ENCODE data around the gene KLRD1. TPM values are rescaled to one million over a fixed set of nuclear protein-coding genes. Genes with fewer than 3 reads are reported as not detected.
"Not testable (repeated sequence)": the region's sequence is repeated elsewhere in the genome, so short reads cannot be mapped to it uniquely, and the experiment has no call there.

The KLRD1 gene
- total and polyA plus RNA-seq, 2 of the 4 experiments (the other 2 are of a cell fraction): under 0.01 TPM

DNA sequence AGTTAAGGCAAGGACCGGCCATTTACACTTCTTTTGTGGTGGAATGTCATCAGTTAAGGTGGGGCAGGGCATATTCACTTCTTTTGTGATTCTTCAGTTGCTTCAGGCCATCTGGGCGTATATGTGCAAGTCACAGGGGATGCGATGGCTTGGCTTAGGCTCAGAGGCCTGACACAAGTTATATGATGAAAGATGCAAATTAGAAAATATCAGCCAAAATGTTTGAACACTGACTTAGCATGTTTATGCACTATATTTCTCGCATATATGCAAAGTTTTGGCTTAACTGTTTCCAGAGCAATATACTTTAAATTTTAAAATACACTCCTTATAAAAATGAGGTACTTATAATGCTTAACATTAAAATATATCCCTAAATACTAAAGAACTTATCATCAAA is 30.8 kb downstream of the KLRD1 start:
- H3K14ac ChIP-seq (replicated peaks; ENCODE audit: low read depth, low read length); H4K20me1 ChIP-seq (ENCODE audit: insufficient read depth, low read length); H3K23ac ChIP-seq (ENCODE audit: low read depth, low read length); H3K4ac ChIP-seq (ENCODE audit: low read depth, low read length); dilution Hi-C loops (cut with HindIII; ENCODE audit: low sequenced_read_pairs, unreplicated experiment); DNase-seq; BruUV-seq (replicated peaks); H3K9me3 ChIP-seq (ENCODE audit: control insufficient read depth, insufficient read depth, low read length); H4K5ac ChIP-seq (ENCODE audit: low read depth, low read length); H3K79me1 ChIP-seq (ENCODE audit: low read depth in 1 of 2, low read length in 2 of 2); H3K27ac ChIP-seq (ENCODE audit: insufficient read depth, low read length); POLR2A ChIA-PET (ENCODE audit: unreplicated experiment); H2BK120ac ChIP-seq (ENCODE audit: low read depth, low read length); H4K91ac ChIP-seq (ENCODE audit: insufficient read depth, low read depth, low read length); H3K18ac ChIP-seq (ENCODE audit: low read depth, low read length); H3K27me3 ChIP-seq (ENCODE audit: control insufficient read depth, insufficient read depth, low read length); H2AK5ac ChIP-seq (ENCODE audit: low read depth, low read length); CTCF ChIA-PET; H3K9me1 ChIP-seq (ENCODE audit: insufficient read depth, low read length); H3K4me1 ChIP-seq (ENCODE audit: control insufficient read depth, insufficient read depth, low read length); intact Hi-C loops (cut with micrococcal nuclease); H2BK5ac ChIP-seq (ENCODE audit: low read depth, low read length, poor library complexity, severe bottlenecking); H2BK15ac ChIP-seq (ENCODE audit: low read depth, low read length); H2AK9ac ChIP-seq (replicated peaks; ENCODE audit: low read depth, low read length, poor library complexity); H3K36me3 ChIP-seq (ENCODE audit: control insufficient read depth, insufficient read depth, low read length); H2BK20ac ChIP-seq (ENCODE audit: low read depth, low read length); in situ Hi-C loops (cut with MboI; ENCODE audit: low sequenced_read_pairs); H3K56ac ChIP-seq (ENCODE audit: extremely low read depth, insufficient read depth, low read length); ATAC-seq (ENCODE audit: low read depth); H2AFZ ChIP-seq (replicated peaks; ENCODE audit: low read length, poor library complexity); H4K8ac ChIP-seq (ENCODE audit: low read depth in 2 of 2, low read length in 2 of 2); H3K4me2 ChIP-seq (ENCODE audit: low read depth, low read length); H3K4me3 ChIP-seq (ENCODE audit: insufficient read depth, low read depth, low read length); H3K9ac ChIP-seq (ENCODE audit: low read depth, low read length): not testable (repeated sequence)
- WGBS, 2 experiments (ENCODE audit: extremely low coverage in 2 of 2, insufficient read length in 1 of 2): no CpG with 5 or more reads among the region's 4 CpGs
